D341Med (cell line): ENCODE measurements around the gene HEMK1.

ENCODE experiments used
- DNase-seq: peaks from one replicate; pipeline ENCODE4 v3.0.0; 2012; ENCODE audit warnings: low spot score

Gene HEMK1

DNA sequence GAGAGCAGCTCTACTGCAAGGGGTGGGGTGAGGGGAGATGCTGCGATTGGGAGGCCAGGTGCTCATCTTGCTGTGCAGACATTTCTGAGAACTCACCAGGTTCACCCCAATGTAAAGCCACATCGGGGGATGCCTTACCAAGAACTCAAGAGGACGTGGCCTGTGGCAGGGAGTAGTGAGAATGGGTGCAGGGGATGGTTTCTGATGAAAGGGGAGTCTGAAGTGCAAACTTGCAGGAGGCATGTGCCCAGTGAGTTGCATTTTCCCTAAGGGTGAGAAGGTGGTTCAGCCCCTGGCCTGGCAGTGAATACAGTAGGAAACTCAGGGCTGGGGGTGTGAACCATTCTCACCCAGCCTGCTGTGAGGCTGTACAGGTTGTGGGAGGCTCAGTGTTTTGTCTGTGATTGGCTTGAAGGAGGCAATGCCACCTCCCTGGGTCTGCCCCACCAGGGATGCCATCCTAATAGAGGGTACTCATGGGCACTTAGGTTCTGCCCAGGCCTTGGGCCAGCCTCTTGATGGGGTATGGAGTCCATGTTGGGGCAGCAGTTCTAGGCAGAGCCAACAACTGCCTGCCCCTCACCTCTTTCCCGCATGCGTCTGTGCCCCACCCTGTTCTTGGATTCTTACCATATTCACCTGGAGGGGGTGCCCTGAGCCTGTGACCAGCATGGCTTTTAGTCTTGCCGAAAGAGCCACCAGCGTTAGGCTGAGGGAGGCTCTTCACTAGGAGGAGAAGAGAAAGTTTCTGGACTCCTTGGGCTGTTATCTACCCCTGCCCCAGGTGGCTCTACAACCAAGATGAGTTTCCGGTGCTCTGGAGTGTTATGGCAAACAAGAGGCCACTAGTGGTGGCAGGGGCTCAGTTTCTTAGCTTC is 4.5 kb downstream of the HEMK1 start:
- no peak for DNase-seq

DNA sequence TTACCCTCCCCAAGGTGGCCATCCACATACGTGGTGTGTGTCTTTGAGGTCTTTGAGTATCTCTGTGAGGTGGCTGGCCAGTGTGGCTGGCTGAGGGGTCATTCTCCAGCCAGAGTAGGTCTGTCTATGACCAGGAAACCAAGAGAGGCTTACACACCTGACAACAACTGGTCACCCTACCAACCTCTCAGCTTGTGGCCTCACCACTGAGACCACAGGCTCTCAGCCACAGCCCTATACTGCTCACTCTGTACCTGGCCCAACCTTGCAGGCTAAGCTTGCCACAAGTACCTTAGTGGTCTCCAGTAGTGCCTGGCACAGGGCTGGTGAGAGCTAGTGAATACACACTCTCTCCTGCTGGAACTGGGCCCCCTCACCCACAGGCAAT is 5.1 kb downstream of the HEMK1 start:
- no peak for DNase-seq

DNA sequence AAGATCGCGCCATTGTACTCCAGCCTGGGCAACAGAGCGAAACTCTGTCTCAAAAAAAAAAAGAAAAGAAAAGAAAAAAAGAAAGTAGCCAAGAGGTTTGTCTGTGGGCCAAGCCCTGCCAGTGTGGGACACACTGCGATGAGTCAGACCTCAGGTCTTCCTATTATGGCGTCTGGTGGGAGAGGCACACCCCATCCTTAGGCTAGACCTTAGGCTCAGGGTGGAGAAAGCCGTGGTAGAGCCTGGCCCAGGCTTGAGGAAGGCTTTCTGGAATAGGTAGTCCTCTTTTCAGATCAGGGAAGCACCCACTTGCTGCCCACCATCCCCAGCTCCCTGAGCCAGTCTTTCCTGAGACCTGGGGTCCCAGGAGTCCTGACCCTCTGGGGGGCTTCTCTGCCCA is 6.0 kb downstream of the HEMK1 start:
- DNase-seq = no peak

DNA sequence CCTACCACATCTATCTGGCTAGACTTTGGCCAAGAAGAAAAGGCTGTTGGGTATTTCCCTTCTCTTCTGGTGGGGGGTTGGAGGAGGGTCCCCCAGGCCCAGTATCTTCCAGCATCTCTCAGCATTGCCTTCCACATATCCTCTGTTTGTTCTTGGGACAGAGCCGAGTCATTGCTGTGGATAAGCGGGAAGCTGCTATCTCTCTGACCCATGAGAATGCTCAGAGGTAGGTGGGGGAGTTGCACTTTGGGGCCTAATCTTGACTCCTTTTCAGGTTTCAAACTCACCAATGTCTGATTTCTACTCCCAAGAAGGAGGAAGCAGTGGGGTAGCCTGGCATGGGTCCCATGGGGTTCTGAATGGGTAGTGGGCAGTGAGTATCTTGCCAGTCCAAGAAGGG is 8.0 kb downstream of the HEMK1 start:
- no peak for DNase-seq

DNA sequence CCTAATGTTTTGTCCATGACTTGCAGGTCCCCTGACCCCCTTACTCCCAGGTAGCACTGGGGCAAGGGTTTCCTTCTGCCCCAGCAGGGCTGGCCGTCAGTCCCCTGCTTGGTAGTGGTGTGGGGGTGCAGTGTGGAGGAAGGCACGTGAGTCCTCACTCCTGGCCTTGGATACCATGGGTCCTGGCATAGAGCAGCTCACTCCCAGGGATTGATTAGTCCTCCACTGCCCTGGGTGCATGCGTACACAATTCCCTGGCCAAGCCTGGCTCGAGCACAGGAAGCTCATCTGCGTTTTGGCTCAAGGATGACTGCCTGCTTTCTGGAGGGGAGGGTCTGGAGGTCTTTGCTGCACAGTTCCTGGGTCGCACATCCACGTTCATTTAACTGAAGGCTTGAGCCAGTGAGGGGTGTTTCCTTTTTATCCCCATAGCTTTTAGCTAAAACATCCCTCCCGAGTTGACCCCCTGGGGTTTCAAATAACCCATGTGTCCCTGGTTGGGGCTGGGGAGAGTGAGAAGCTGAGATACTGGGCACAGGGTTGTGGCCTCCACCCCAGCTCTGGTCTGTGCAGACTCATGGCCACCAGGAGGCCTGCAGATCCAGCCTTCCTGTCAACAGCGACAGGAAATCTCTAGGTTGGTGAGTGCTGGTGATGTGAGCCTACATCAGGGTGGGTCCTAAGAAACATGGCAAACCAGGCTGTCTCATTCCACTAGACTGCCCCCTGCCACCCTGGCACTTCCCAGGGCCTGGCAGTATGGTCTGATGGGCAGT is 11.5 kb downstream of the HEMK1 start:
- no peak for DNase-seq

DNA sequence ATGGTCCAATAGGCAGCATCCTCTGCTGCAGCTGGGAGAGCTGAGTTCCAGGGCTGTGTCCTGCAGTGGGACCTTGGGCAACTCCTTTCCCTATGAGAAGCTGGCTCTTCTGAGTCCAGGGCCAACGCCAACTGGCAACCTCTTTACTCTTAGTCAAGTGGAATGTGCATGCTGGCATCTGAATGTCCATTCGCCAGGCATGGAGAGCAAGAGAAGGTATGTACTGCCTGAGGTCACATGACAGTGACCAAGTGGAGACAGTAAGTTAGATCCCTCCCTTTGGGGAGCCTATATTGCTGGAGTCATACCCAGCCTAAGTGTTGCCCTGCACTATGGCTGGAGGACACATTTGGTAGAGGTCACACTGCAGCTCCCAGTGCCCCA is 12.1 kb downstream of the HEMK1 start:
- DNase-seq = no peak

DNA sequence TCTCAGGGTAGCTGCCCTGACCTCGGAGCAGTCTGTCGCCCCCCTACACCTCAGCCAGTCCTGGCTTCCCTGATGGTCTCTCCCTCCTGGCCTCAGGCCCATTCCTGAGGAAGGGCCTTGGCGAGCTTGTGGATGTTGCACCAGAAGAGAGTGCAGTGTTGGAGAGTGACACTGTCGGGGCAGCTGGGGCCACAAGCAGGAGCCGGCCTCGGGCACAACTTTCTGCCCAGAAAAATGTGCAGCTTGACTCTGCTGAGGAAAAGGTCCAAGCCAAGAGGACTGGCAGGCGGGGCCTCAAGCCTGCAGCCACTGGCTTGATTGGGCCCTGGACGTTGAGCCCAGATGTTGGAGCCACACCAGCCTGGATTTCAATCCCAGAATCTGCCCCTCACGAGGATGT is 12.8 kb downstream of the HEMK1 start:
- no peak for DNase-seq

DNA sequence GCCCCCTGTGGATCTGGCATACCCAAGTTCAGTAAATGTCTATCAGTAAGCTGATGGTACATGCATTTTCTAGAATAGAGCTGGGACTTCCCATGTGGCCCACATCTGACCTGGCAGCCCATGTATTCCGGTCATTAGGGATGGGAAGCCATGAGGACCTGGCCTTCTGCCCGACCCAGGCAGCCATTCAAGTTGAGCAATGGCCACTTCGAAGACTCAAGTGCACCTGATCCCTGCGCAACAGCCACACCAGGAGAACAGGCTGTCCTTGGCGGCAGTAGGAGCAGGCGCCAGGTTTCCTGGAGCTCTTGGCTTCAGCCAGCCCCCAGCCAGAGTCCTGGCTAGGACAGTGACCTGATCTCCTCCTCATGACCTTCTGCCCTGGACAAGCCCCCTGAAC is 14.6 kb downstream of the HEMK1 start:
- no peak for DNase-seq

DNA sequence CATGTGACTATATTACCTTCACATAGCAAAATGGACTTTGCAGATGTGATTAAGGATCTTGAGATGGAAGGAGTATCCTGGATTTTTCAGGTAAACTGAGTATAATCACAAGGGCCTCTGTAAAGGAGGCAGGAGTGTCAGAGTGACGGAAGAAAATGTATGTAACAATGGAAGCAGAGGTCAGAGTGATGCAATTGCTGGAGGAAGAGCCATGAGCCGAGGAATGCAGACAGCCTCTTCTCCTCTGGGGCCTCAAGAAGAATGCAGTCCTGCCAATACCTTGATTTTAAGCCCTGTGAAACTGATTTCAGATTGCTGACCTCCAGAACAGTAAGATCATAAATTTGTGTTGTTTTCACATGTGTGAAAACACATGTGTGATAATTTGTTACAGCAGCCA is 15.1 kb downstream of the HEMK1 start:
- DNase-seq = no peak

DNA sequence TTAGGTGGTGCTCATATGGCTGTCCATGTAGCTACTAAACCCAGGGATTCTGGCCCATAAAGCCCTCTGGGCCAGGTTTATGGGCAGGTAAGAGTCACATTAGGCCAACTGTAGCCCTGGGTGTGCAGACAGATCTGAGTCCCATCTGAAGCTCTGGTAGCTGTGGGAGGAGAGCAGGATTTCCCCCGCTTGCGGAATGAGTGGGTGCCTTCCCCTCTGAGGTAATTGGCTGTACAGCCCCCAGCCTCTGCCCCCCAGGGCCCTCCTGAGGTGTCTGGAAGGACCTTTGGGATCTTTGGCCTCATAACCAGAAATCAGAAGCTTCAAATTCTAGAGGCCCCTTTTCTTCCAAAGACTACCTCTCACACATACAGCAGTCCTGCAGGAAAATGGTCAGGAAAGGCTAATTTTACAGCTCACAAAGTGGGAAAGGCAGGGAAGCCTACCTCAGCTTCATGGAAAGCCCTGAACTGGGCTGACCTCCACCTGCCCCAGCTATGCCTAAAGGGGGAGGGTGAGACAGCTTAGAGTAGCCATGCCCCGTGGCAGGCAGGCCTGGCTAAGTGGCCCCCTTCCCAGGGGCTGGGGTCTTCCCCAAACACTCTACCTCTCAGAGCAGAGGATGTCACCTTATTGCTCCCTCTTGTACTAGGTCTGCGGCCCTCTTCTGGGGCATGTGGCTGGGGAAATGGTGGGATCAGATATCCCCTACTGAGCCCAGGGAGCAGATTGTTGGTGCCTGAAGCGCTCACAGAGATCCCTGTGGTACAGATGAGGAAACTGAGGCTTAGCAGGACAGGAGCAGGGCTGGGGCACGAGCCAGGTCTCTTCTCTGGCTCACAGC is 16.8 kb downstream of the HEMK1 start:
- DNase-seq = no peak

DNA sequence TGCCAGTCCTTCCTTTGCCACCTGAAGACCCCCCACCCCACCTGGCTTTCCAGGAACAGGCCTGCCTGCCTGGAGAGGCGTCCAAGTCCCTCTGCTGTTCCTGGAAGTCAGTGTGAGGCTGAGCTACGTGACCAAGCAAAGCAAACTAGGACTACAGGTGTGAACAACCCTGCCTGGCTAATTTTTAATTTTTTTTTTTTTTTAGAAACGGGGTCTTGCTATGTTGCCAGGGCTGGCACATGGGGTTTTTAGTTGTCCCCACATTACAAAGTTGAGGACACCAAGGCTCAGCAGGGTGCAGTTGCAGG is 17.4 kb downstream of the HEMK1 start:
- no peak for DNase-seq

DNA sequence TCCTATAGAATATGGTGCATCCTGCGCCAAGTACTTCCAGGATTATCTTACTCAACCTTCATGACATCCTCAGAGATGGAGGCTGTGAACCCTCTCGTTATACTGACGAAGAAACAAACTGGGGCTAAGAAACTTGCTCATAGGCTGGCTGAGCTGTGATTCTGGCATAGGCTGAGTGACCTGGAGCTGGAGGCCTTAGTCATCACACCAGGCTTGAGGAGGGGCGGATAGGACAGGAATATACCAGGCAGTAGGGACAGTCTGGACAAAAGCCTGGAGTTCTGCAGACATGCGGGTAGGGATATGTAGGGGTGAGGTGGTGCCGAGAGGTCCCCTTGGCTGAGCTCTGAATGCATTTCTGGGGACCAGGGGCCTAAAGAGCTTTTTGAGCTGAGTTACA is 18.1 kb downstream of the HEMK1 start:
- DNase-seq = no peak

DNA sequence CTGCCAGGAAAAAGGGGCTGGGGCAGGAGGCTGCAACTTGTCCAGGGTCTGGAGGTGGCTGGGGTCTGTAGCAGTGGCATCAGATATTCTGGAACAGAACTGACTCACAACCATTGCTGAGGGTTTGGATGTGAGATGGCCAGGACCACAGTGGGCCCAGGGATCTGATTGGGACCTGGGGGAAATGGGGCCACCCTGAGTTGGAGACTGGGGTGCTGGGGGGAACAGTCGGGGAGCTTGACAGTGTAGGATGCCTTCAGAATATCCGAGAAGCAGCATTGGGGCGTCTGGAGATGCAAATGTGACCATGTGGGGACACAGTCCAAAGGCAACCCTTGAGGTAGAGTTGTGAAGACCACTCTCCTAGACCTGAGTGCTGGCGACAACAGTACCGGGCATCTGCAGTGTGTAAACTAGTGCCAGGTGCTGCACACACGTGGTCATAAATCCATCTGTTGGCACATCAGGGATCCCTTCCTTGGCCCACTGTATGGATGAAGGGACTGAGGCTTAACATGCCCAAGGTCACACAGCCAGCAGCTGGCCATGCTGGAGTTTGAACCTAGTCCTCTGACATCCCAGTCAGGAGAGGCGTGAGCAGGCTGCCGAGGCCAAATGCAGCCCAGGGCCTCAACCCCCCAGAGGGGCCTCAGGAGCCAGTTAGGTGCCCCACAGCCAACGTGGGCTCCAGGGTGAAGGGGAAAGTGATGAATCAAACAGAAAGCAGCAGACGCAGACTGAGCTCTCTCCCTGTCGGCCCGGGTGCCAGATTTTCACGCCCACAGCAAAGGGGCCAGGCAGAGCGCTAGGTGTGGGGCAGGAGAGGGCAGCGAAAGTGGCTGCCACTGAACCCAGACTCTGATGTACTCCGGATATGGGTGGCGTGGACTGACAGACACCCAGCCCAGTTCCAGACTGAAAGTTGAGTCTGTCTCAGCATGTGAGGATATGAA is 18.8 kb downstream of the HEMK1 start:
- no peak for DNase-seq

DNA sequence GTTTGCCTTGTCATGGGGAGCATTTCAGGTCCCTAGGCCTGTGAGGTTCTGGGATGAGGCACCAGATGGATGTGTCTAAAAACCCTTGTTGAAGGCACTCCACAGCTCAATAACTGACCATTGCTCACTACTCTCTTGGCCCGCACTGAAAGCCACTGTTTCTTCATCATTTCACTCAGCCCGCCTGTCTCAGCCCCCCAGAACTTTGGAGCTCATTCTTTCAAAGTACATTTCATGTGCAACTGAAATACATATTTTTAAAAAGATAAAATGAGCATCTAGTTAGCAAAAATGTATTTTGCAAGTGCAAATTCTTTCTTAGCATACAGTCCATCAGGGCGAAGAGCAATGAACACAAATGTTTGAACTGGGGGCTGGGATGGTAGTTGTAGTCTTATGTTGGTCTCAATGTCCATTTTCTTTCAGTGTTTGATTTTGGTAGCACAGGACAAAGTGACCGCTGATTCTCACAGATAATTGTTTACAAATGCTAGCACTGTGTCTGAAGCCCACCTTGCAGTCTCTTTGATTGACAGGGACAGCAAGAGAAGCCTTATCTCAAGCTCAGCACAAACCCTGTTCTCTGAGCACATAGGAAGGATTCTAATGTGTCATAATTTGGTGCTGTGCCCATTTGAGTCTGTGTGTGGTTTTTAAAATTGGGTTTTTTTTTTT is 19.6 kb downstream of the HEMK1 start:
- no peak for DNase-seq

DNA sequence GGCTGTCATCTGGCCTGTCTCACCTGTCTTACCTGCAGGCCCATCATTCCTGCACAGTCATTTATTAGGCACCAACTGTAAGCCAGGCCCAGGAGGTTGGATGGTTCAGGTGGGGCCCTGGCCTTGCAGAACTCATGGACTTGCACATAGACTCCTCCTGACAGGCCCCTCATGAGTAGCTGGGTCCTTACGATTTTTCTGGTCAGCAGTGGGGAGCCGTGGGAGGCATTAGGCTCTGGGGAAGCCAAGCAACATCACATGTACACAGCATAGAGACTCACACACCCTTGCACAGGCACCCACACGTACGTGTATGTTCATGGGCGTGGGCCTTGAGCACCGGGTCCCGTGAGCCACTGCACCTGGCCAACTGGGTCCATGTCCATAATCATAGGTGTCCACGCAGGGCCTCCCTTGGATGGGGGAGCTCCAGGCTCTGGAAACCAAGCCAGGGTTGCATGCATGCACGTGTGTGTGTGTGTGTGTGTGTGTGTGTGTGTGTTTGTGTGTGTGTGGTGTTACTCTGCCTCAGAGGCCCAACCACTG is 21.9 kb downstream of the HEMK1 start:
- DNase-seq = no peak

DNA sequence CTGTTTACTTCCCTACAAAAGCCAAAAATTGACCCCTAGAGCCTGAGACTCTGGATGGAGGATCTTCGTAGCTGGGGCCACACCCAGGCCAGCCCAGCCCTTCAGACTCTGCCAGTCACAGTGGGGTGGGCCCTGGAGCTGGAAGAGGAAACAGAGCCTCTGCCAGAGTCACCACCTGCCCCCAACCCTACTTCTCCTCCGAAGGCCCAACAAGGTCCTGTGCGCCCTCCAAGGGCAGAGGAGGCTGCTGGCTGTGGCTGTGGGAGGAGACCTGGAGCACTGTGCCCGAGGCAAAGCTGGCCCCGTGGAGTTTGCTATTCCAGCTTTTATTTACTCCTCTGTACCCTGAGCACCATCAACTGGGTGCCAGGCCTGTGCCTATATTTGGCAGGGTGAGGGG is 23.2 kb downstream of the HEMK1 start:
- no peak for DNase-seq

DNA sequence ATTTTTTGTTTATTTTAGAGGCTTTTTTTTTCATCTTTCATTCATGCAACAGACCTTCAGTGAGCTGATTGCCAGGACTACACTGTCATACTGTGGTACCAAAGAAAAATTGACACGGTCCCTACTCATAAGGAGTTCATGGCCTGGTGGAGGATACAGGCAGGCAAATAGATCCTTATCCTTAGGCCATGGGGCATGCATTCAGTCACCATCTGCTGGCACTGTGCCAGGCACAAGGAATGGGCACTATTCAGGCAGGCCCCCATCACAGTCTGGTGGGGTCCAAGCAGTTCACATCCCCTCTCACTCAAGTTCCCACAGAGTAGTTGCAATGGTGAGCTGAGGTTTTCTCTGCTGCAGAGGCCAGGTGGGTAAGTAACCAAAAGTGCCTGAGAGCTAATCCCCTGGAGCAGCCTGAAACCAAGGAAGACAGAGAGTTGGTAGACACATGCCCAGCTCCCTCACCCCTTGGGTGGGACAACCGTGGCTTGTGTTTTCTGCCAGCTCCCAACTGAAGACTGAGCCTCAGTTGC is 25.0 kb downstream of the HEMK1 start:
- no peak for DNase-seq

DNA sequence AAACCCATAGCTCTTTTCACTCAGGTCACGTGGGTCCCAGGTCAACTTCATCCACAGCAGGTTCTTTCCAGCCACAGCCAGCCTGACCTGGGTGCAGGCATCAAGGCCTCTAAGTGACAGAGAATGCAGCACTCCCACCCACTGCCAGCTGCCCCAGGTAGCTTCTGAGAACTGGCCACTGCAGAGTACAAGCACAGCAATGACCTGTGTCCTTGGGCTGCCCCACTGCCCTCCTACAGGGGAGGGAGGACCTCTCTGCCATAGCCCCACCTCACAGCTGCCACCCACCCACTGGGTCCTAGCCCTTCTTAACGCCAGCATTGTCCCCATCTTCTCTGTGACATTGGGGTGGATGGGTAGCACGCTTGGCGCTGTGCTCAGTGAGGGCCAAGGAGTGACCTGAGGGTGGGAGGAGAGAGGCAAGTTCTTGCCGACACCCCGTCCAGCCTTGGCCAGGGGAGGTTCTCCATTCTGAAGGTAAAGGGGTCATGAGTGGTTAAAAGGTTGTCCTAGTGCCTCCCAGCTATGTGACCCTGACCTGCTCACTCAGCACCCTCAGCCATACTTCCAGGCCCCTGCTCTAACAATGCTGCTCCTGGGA is 29.9 kb downstream of the HEMK1 start:
- DNase-seq = no peak

DNA sequence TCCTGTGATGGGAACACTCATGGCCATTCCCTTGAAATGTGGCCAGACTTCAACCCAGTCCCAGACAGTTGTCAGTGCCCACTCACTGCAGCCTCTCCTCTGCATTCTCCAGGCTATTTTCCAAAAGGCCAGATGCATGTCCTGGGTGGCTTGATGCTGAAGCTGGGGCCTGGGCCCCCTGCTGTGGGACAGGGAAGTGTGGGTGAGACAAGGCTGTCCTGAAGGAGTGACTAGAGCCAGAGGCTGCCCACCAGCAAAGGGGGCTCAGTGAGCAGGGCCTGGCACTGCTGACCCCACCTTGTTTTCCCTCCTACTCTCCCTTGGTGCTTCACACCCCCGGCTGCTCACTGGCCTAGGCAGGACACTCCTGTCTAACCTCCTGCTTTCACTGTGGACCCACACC is 30.4 kb downstream of the HEMK1 start:
- DNase-seq = no peak

DNA sequence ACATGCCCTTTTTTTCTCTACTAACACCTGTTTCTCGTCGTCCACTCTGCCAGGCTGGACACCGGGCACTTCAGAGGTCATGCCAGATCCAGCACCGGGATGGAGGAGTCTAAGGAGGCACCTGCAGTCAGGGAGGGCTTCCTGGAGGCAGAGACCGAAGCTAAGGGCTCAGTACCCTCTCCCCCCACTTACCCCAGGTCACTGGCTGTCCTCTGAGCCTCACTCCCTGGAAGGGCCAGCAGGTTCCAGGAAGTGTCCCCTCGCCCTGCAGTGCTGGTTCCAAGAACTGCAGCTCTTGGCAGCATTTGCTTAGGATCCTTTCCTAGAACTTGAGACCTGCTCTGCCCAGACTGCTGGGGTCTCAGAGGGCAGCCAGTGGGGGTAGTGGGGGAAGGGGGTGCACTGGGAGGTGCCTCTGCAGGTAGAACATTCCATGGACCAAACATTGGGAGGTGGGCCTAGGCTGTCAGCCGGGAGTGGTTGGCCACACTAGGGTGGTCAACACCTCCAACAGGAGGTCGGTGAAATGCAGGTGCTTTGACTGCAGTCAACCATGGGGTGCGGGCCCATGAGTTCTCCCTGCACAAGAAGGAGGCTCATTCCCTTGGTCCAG is 30.9 kb downstream of the HEMK1 start:
- no peak for DNase-seq
